SU-DHL-6 (cell line): ENCODE results near the gene KLHL42.

Experiments
- H2AFZ ChIP-seq: fragments of 200-600 bp; sonication (generic); 2 replicates; pipeline ENCODE4 v1.6.1; 2014; ENCODE audit warnings: low read depth, mild to moderate bottlenecking, moderate library complexity, mixed read lengths, antibody characterized with exemption, low read length; ENCODE audit not compliant: severe bottlenecking
- H3F3A ChIP-seq: fragments of 200-600 bp; shearing (Covaris generic); 2 replicates; pipeline ENCODE4 v1.6.0; 2016; ENCODE audit warnings: antibody characterized with exemption, mild to moderate bottlenecking; ENCODE audit not compliant: insufficient read depth
- H3K27ac ChIP-seq: fragments of 200-600 bp; sonication (generic); 2 replicates; pipeline ENCODE4 v1.5.1; 2016; ENCODE audit warnings: low read depth, mild to moderate bottlenecking, low read length, moderate library complexity, mixed read lengths
- H3K27me3 ChIP-seq: fragments of 200-600 bp; sonication (generic), shearing (Covaris generic); 2 replicates; pipeline ENCODE4 v1.6.0; 2014; ENCODE audit warnings: mild to moderate bottlenecking, low read length
- H3K36me3 ChIP-seq: fragments of 200-600 bp; sonication (generic); 2 replicates; pipeline ENCODE4 v1.6.1; 2014; ENCODE audit warnings: mild to moderate bottlenecking, low read length, mixed read lengths
- H3K4me2 ChIP-seq: fragments of 300-600, 200-600 bp; shearing (Covaris generic), sonication (generic); 2 replicates; pipeline ENCODE4 v1.6.0; 2014; ENCODE audit warnings: low read length, low read depth, mild to moderate bottlenecking; ENCODE audit not compliant: poor library complexity, severe bottlenecking
- H3K4me3 ChIP-seq: fragments of 200-600 bp; sonication (generic); 2 replicates; pipeline ENCODE4 v1.5.1; 2014; ENCODE audit warnings: antibody characterized with exemption, low read length, mild to moderate bottlenecking, mixed read lengths; ENCODE audit not compliant: insufficient read depth, poor library complexity, severe bottlenecking
- H3K79me2 ChIP-seq: fragments of 200-600 bp; sonication (generic); 2 replicates; pipeline ENCODE4 v1.6.1; 2014; ENCODE audit warnings: mild to moderate bottlenecking, low read length, moderate library complexity; ENCODE audit not compliant: insufficient read depth
- H3K9ac ChIP-seq: fragments of 200-600 bp; sonication (generic); 2 replicates; pipeline ENCODE4 v1.7.0; 2014; ENCODE audit warnings: mild to moderate bottlenecking, low read length
- H3K9me2 ChIP-seq: fragments of 200-600 bp; sonication (generic); replicated peaks from 2 replicates; pipeline ENCODE4 v1.6.1; 2014; ENCODE audit warnings: low read length; ENCODE audit not compliant: insufficient read depth
- H3K9me3 ChIP-seq: fragments of 200-600 bp; sonication (generic); 2 replicates; pipeline ENCODE4 v1.6.1; 2014; ENCODE audit warnings: low read length, mixed read lengths; ENCODE audit not compliant: insufficient read depth
- H4K20me1 ChIP-seq: fragments of 200-600 bp; sonication (generic); 2 replicates; pipeline ENCODE4 v1.6.1; 2014; ENCODE audit warnings: low read depth, mild to moderate bottlenecking, antibody characterized with exemption, low read length, moderate library complexity, mixed read lengths
- CTCF ChIP-seq: fragments of 200-600 bp; sonication (generic); IDR thresholded peaks from one replicate; pipeline ENCODE4 v1.5.1; 2017; ENCODE audit warnings: antibody characterized with exemption, mild to moderate bottlenecking, low read length, moderate library complexity; ENCODE audit not compliant: insufficient read depth, poor library complexity, severe bottlenecking
- EZH2phosphoT487 ChIP-seq: fragments of 200-600 bp; sonication (generic), shearing (Covaris generic); conservative IDR thresholded peaks from 2 replicates; pipeline ENCODE4 v1.6.1; 2018; ENCODE audit warnings: mild to moderate bottlenecking, antibody characterized with exemption, low read length, moderate library complexity, mixed read lengths

KLHL42 gene

GRCh38 chr12:27841392-27841882, 61.4 kb downstream of the KLHL42 start:
- Histone ChIP-seq H3K9me2 (no peaks in the 10 kb centered on the region), H4K20me1 (no peaks in the 10 kb centered on the region), H3K79me2 (peaks cover 26% of the 10 kb centered on the region; the same call in 1 of the 2 replicates), H3K9ac (peak overlapping the region; percentile 49), H3K27me3 (no peaks in the 10 kb centered on the region), H3K27ac (peak overlapping the region; percentile 96), H3K36me3 (no peaks in the 10 kb centered on the region), H2AFZ (no peak overlapping the region), H3K9me3 (no peaks in the 10 kb centered on the region), H3F3A (peaks cover 41% of the 10 kb centered on the region), H3K4me3 (no peak overlapping the region), H3K4me2 (peak overlapping the region; percentile 65)
- TF ChIP-seq EZH2phosphoT487 (no peak), CTCF (no peak)

DNA sequence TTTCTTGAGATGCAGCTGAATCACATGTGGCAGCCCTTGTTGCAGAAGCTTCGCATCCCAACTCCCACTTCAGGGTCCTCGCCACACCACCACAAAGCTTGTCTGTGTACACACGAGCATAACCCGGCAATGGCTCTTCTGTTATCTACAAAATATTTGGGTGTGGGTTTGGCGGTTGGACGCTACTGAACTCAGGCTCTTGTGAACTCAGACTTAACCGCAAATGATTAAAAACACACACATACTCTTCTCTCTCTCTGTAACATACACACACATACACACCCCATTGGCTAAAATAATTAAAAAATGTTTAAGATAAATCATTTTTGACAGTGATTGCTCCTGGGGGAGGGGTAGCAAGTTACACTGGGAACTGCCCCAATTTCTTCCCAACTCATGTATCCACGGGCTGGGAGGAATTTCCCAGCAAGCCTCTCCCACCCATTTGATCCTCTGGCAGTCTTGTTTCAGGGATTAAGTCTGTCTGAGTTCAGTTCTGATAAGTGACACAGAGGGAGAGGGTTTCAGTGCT, 63.7 kb downstream of the KLHL42 start:
- H3K27me3 ChIP-seq: no peaks in the 10 kb centered on the region

DNA sequence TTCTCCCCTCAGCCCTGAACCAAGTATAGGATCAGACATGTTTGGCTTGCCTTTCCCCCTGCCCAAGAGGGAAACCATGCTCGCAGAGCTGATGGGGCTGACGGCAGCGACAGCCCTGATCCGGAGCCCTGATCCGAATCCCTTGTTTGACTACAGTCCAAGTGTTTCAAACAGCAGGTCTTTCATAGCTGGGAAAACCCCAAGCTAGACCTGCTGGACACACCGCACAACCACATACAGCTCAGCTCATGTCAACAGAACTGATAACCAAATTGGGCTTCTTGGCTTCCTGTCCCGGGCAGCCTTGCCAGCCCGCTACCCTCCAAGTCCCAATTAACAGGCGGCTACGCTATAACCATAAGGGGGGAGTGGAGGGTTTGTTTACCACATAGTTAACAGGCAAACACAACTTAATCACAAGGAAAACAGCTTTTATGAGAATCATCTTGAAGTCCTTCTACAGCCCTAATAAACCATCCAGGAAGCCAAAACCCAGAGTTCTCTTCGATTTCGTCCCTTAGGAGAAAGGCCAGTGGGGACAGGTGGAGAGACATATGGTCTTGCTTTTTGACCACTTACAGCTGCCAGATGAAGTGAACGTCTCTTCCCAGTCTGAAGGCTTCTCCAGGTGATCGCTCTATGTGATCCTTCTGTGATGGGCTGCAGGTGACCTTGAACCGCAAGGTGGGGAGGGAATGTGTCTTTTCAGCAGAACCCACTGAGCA, 64.5 kb downstream of the KLHL42 start:
- Histone ChIP-seq H3K9me3 (no peaks in the 10 kb centered on the region), H3K9me2 (no peaks in the 10 kb centered on the region), H2AFZ (no peak overlapping the region), H3K4me2 (peak overlapping the region; percentile 65), H4K20me1 (no peaks in the 10 kb centered on the region), H3K27me3 (no peaks in the 10 kb centered on the region), H3K27ac (peak overlapping the region; percentile 96), H3K9ac (peak overlapping the region; percentile 53), H3K79me2 (peaks cover 20% of the 10 kb centered on the region; the same call in 1 of the 2 replicates), H3K4me3 (peak overlapping the region; percentile 25), H3K36me3 (no peaks in the 10 kb centered on the region), H3F3A (peaks cover 41% of the 10 kb centered on the region)
- TF ChIP-seq CTCF: no peak
- no peak for TF ChIP-seq EZH2phosphoT487

More for the DNA sequence above, 63.7 kb downstream of the KLHL42 start:
- TF ChIP-seq CTCF (no peak), EZH2phosphoT487 (no peak)
- H2AFZ ChIP-seq: no peak overlapping the region
- no peaks in the 10 kb centered on the region for H4K20me1 ChIP-seq
- H3K4me3 ChIP-seq: peak overlapping the region; percentile 25
- peak overlapping the region; percentile 65 for H3K4me2 ChIP-seq
- H3K27ac ChIP-seq: peak overlapping the region; percentile 96
- peak overlapping the region; percentile 53 for H3K9ac ChIP-seq
- peaks cover 21% of the 10 kb centered on the region; the same call in 1 of the 2 replicates for H3K79me2 ChIP-seq
- no peaks in the 10 kb centered on the region for H3K36me3 ChIP-seq
- no peaks in the 10 kb centered on the region for H3K9me2 ChIP-seq
- peaks cover 41% of the 10 kb centered on the region for H3F3A ChIP-seq
- no peaks in the 10 kb centered on the region for H3K9me3 ChIP-seq
